ENCODE results near the gene DPP8.

The DPP8 gene

DNA sequence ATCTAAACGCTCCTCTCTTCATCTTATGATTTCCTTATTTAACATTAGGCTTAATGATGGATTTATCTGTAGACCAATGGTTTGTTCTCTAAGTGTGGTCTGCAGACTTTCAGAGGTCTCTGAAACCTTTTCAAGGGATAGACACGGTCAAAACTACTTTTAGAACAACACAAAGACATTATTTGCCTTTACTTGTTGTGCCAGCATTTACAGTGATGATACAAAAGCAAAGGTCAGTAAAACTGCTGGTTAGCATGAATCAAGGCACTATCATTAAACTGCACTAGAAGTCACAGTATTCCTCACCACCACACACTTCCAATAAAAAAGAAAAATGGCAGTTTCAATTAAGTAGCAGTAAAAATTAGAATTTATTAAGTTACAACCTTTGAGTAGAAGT is 70.3 kb downstream of the DPP8 start:
- H3K4me3 ChIP-seq (ENCODE audit: low read depth, low read length), result no peak overlapping the region
- in situ Hi-C loops (cut with HindIII; ENCODE audit: low sequenced_read_pairs), result no loop called here
- TF ChIP-seq, protein P1, sequence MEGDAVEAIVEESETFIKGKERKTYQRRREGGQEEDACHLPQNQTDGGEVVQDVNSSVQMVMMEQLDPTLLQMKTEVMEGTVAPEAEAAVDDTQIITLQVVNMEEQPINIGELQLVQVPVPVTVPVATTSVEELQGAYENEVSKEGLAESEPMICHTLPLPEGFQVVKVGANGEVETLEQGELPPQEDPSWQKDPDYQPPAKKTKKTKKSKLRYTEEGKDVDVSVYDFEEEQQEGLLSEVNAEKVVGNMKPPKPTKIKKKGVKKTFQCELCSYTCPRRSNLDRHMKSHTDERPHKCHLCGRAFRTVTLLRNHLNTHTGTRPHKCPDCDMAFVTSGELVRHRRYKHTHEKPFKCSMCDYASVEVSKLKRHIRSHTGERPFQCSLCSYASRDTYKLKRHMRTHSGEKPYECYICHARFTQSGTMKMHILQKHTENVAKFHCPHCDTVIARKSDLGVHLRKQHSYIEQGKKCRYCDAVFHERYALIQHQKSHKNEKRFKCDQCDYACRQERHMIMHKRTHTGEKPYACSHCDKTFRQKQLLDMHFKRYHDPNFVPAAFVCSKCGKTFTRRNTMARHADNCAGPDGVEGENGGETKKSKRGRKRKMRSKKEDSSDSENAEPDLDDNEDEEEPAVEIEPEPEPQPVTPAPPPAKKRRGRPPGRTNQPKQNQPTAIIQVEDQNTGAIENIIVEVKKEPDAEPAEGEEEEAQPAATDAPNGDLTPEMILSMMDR (IDR thresholded peaks at IDR 0.05; ENCODE audit: low read depth, low read length), result no peak
- no peak for DNase-seq (ENCODE audit: low read depth, low spot score)

DNA sequence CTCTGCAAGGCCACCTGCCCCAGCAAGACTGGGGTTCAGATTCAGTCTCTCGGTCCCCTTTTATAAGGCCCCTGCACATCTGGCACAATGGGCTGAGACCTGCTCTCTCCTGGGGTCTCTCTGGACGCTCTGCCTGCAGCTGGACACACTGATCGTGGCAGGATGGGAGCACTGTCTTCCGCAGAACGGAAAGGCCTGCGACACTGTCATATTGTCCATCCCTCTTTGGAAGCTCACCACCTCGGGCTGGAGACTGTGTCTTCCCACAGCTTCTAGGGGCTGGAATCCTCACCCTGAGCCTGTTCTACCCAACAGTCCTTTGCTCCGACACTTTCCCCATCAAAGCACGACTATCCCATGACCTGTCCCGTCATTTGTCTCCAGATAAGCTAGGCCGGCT is 83.3 kb downstream of the DPP8 start:
- H3K4me3 ChIP-seq (ENCODE audit: low read depth, low read length), result no peak overlapping the region
- TF ChIP-seq, protein P1 (IDR thresholded peaks at IDR 0.05; ENCODE audit: low read depth, low read length), result no peak
- in situ Hi-C loops (cut with HindIII; ENCODE audit: low sequenced_read_pairs), result no loop called here
- no peak for DNase-seq (ENCODE audit: low read depth, low spot score)

GRCh38 chr15:65431731-65432130 is 85.8 kb downstream of the DPP8 start:
- in situ Hi-C loops (cut with HindIII; ENCODE audit: low sequenced_read_pairs), result no loop called here
- DNase-seq (ENCODE audit: low read depth, low spot score), result no peak
- no peak overlapping the region for H3K4me3 ChIP-seq (ENCODE audit: low read depth, low read length)
- TF ChIP-seq, protein P1 (IDR thresholded peaks at IDR 0.05; ENCODE audit: low read depth, low read length), result no peak

GRCh38 chr15:65426216-65426853 is 91.2 kb downstream of the DPP8 start:
- DNase-seq (ENCODE audit: low read depth, low spot score), result no peak
- TF ChIP-seq, protein P1 (IDR thresholded peaks at IDR 0.05; ENCODE audit: low read depth, low read length), result no peak
- in situ Hi-C loops (cut with HindIII; ENCODE audit: low sequenced_read_pairs), result no loop called here
- no peak overlapping the region for H3K4me3 ChIP-seq (ENCODE audit: low read depth, low read length)

DNA sequence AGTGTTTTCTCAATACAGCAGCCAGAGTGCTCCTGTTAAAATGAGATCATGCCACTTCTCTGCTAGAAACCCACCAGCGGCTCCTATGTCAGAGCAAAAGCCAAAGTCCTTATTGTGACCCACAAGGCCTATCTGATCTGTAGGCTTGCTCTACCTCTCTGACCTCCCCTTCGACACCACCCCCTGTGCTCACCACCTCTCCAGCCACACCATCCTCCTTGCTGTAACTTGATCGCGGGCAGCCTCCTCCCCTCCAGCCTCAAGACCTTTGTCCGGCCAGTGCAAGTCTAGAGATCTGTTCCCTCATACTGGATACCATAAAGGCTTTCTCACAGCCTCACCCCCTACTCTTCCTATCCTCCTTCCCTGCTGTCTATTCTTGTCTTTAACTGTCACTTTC is 92.8 kb downstream of the DPP8 start:
- TF ChIP-seq, protein P1 (IDR thresholded peaks at IDR 0.05; ENCODE audit: low read depth, low read length), result no peak
- DNase-seq (ENCODE audit: low read depth, low spot score), result no peak
- in situ Hi-C loops (cut with HindIII; ENCODE audit: low sequenced_read_pairs), result no loop called here
- no peak overlapping the region for H3K4me3 ChIP-seq (ENCODE audit: low read depth, low read length)

- in situ Hi-C loops (cut with HindIII; ENCODE audit: low sequenced_read_pairs), result no loop called here
- H3K4me3 ChIP-seq (ENCODE audit: low read depth, low read length), result no peak overlapping the region
- TF ChIP-seq, protein P1 (IDR thresholded peaks at IDR 0.05; ENCODE audit: low read depth, low read length), result no peak
- peak; percentile 30 for DNase-seq (ENCODE audit: low read depth, low spot score)
Observed at GRCh38 chr15:65423976-65424679, 93.4 kb downstream of the DPP8 start.

Data from astrocyte of the spinal cord (primary cell).